Activated naive CD8-positive, alpha-beta T cell treated with anti-CD3 and anti-CD28 coated beads, Interleukin-2, amount 50 U/mL, for 16 hours (primary cell): ENCODE results near the gene PROSER3.

ENCODE experiments used
- DNase-seq: peaks from one replicate; pipeline ENCODE4 v3.0.0-alpha.2; 2020; ENCODE audit warnings: low read depth, low spot score

Gene PROSER3

GRCh38 chr19:35816846-35817245 lies 58.9 kb downstream of the PROSER3 start:
- DNase-seq: no peak

DNA sequence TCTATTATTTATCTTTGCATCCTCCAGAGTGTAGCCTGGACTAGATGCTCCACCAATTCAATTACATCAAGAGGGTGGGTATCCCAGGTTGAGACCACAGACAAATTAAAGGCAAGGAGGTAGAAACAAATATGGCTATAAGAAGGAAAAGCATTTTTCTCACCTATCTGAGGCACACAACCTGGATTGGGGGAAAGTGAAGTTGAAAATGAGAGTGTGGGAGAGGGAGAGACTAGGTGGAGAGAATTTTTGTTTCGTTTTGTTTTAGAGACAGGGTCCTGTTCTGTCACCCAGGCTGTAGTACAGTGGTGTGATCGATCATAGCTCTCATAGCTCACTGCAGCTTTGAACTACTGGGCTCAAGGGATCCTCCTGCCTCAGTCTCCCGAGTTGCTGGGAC lies 60.5 kb downstream of the PROSER3 start:
- no peak for DNase-seq
